Spleen (tissue), 7 donors: ENCODE measurements around the gene ZNF609.

ENCODE experiments used
- CTCF ChIP-seq, 11 experiments: fragments of 200-600 bp in 7 of 11; fragments of 450-650 bp in 4 of 11; sonication (generic) in 4 of 11; IDR thresholded peaks in 8 of 11; conservative IDR thresholded peaks in 3 of 11; 1 replicate in 7 of 11; 2 replicates in 4 of 11; pipeline versions ENCODE4 v1.4.0 to v1.8.0; 2016 to 2021; ENCODE audit warnings: antibody characterized with exemption in 11 of 11, inconsistent platforms in 4 of 11, mild to moderate bottlenecking in 1 of 11
- POLR2A ChIP-seq, 3 donors: fragments of 450-650 bp; IDR thresholded peaks; one replicate each; pipeline ENCODE4 v1.5.1; 2017; ENCODE audit warnings: antibody characterized with exemption in 3 of 3, mild to moderate bottlenecking in 1 of 3
- POLR2AphosphoS5 ChIP-seq, 3 donors: sonication (generic); formaldehyde crosslinking; IDR thresholded peaks; one replicate each; pipeline ENCODE4 v1.5.1; 2017; ENCODE audit warnings: antibody characterized with exemption in 3 of 3
- donor health status: DM: no; HTN: no; CAD: no; lungs with moderate emphysema.
- donor health status: DM: no; HTN: no; CAD: no.
- donor health status: DM: no; HTN: no; CAD: no.

GRCh38 chr15:64678126-64678819, 217.9 kb downstream of the ZNF609 start:
- TF ChIP-seq POLR2A (IDR thresholded peaks at IDR 0.05) (no peak), CTCF (IDR thresholded peaks at IDR 0.05 in 8 of 11, conservative IDR thresholded peaks at IDR 0.05 in 3 of 11) (no peak), POLR2AphosphoS5 (IDR thresholded peaks at IDR 0.05) (no peak)
